GM12874 (cell line): ENCODE results near the gene HACL1.

ENCODE experiments used
- CTCF ChIP-seq: IDR thresholded peaks from 2 replicates; pipeline ENCODE4 v1.5.1; 2011; ENCODE audit warnings: low read depth, mild to moderate bottlenecking, control low read depth, low read length, moderate library complexity; ENCODE audit not compliant: insufficient read depth

HACL1 gene

GRCh38 chr3:15602146-15602536 lies 772 bp upstream of the HACL1 start:
- TF ChIP-seq CTCF: no peak

- no peak for TF ChIP-seq CTCF
Observed at GRCh38 chr3:15601046-15601398, 347 bp downstream of the HACL1 start.

- no peak for TF ChIP-seq CTCF
Observed at GRCh38 chr3:15595955-15596354, 5.4 kb downstream of the HACL1 start.

- TF ChIP-seq CTCF: no peak
Observed at GRCh38 chr3:15592968-15593367, 8.4 kb downstream of the HACL1 start.

GRCh38 chr3:15591928-15592327 lies 9.4 kb downstream of the HACL1 start:
- TF ChIP-seq CTCF: no peak

- TF ChIP-seq CTCF: no peak
Observed at GRCh38 chr3:15591242-15591641, 10.1 kb downstream of the HACL1 start.

GRCh38 chr3:15585111-15585845 lies 16.1 kb downstream of the HACL1 start:
- no peak for TF ChIP-seq CTCF
